ENCODE measurements around the gene NXT2. TPM values are rescaled to one million over a fixed set of nuclear protein-coding genes. Genes with fewer than 3 reads are reported as not detected.

Gene NXT2
- total RNA-seq, result 11.2 and 11.5 TPM in 2 replicates

- no peaks in the 10 kb centered on the region for H3K36me3 Mint-ChIP-seq (ENCODE audit: low read depth)
- intact Hi-C loops (cut with micrococcal nuclease), result no loop called here
- H3K4me3 Mint-ChIP-seq (ENCODE audit: low read depth), result peak within 1 kb of the TSS; percentile 95
- H3K27ac Mint-ChIP-seq, result peak within 1 kb of the TSS; percentile 99
- H3K4me1 Mint-ChIP-seq (ENCODE audit: low read depth), result peaks cover 11% of the 10 kb centered on the region
- peaks cover 8% of the 10 kb centered on the region for H3K27me3 Mint-ChIP-seq (ENCODE audit: low read depth)
- no peaks in the 10 kb centered on the region for H3K9me3 Mint-ChIP-seq
- DNase-seq (ENCODE audit: low spot score), result peak; percentile 82
Measured at GRCh38 chrX:109536439-109537323, at the start of gene NXT2. NXT2 (plus strand) TSS chrX:109536844; CDS start chrX:109537007, 163 bp downstream.

GRCh38 chrX:109487640-109488039 lies 49.0 kb upstream of the NXT2 start:
- H3K36me3 Mint-ChIP-seq (ENCODE audit: low read depth), result no peaks in the 10 kb centered on the region
- H3K27ac Mint-ChIP-seq, result no peak overlapping the region
- H3K27me3 Mint-ChIP-seq (ENCODE audit: low read depth), result peaks cover 4% of the 10 kb centered on the region
- DNase-seq (ENCODE audit: low spot score), result no peak
- no peaks in the 10 kb centered on the region for H3K9me3 Mint-ChIP-seq
- H3K4me3 Mint-ChIP-seq (ENCODE audit: low read depth), result no peak overlapping the region
- intact Hi-C loops (cut with micrococcal nuclease), result loop anchor here (5.0 to 10.0 kb wide), 2 partner anchors 145 to 227 kb away; no protein-coding TSS in a partner anchor
- no peaks in the 10 kb centered on the region for H3K4me1 Mint-ChIP-seq (ENCODE audit: low read depth)

GRCh38 chrX:109489174-109489573 lies 47.5 kb upstream of the NXT2 start:
- intact Hi-C loops (cut with micrococcal nuclease), result loop anchor here (5.0 to 10.0 kb wide), 2 partner anchors 143 to 226 kb away; no protein-coding TSS in a partner anchor
- no peak overlapping the region for H3K4me3 Mint-ChIP-seq (ENCODE audit: low read depth)
- no peak overlapping the region for H3K27ac Mint-ChIP-seq
- H3K9me3 Mint-ChIP-seq, result no peaks in the 10 kb centered on the region
- peaks cover 3% of the 10 kb centered on the region for H3K27me3 Mint-ChIP-seq (ENCODE audit: low read depth)
- H3K4me1 Mint-ChIP-seq (ENCODE audit: low read depth), result no peaks in the 10 kb centered on the region
- H3K36me3 Mint-ChIP-seq (ENCODE audit: low read depth), result no peaks in the 10 kb centered on the region
- no peak for DNase-seq (ENCODE audit: low spot score)

DNA sequence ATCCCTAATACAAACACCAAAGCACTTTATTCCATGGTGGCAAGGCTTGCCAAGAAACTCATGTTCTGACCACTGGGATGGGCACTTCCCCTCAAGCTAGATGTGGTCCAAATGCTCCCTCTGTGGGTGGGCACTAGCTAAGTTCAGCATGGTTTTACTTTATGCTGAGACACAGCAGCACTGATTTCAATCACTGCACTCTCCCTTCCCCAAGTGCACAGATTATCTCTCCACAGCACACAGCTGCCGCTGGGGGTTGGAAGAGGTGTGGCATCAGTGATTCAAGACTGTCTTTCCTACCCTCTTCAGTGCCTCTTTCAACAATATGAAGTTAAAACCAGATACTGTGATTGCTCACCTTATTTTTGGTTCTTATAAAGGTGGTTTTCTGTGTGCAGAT lies 38.2 kb upstream of the NXT2 start:
- no peaks in the 10 kb centered on the region for H3K9me3 Mint-ChIP-seq
- no peak overlapping the region for H3K27ac Mint-ChIP-seq
- no peak for DNase-seq (ENCODE audit: low spot score)
- no peaks in the 10 kb centered on the region for H3K36me3 Mint-ChIP-seq (ENCODE audit: low read depth)
- no peak overlapping the region for H3K4me3 Mint-ChIP-seq (ENCODE audit: low read depth)
- intact Hi-C loops (cut with micrococcal nuclease), result no loop called here
- H3K27me3 Mint-ChIP-seq (ENCODE audit: low read depth), result peaks cover 9% of the 10 kb centered on the region
- no peaks in the 10 kb centered on the region for H3K4me1 Mint-ChIP-seq (ENCODE audit: low read depth)

DNA sequence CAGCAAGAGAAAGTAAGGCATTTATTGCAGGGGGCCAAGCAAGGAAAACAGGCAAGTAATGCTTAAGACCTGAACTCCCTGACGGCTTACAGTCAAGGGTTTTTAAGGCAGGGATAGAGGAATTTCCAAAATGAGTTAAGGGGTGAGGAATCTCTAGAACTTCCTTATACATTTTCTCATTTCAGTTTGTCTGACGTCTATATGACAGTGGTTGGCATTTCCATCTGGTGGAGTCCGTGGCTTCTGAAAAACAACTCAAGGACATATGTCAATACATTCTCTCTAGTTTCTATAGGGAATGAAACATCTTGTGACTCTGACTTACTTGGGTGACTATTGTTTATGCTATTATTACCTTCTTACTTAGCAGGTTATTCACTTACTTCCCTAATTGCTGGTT lies 35.5 kb upstream of the NXT2 start:
- peaks cover 6% of the 10 kb centered on the region for H3K27me3 Mint-ChIP-seq (ENCODE audit: low read depth)
- no peak overlapping the region for H3K4me3 Mint-ChIP-seq (ENCODE audit: low read depth)
- no peak overlapping the region for H3K27ac Mint-ChIP-seq
- no peak for DNase-seq (ENCODE audit: low spot score)
- intact Hi-C loops (cut with micrococcal nuclease), result no loop called here
- H3K36me3 Mint-ChIP-seq (ENCODE audit: low read depth), result no peaks in the 10 kb centered on the region
- no peaks in the 10 kb centered on the region for H3K9me3 Mint-ChIP-seq
- no peaks in the 10 kb centered on the region for H3K4me1 Mint-ChIP-seq (ENCODE audit: low read depth)

- peaks cover 14% of the 10 kb centered on the region for H3K27me3 Mint-ChIP-seq (ENCODE audit: low read depth)
Measured at GRCh38 chrX:109508915-109509314, 27.7 kb upstream of the NXT2 start.

GRCh38 chrX:109511113-109511512 lies 25.5 kb upstream of the NXT2 start:
- Mint-ChIP-seq H3K27me3 (ENCODE audit: low read depth) (peaks cover 19% of the 10 kb centered on the region), H3K9me3 (no peaks in the 10 kb centered on the region), H3K36me3 (ENCODE audit: low read depth) (no peaks in the 10 kb centered on the region), H3K4me3 (ENCODE audit: low read depth) (no peak overlapping the region), H3K27ac (no peak overlapping the region), H3K4me1 (ENCODE audit: low read depth) (no peaks in the 10 kb centered on the region)
- intact Hi-C loops (cut with micrococcal nuclease), result no loop called here
- no peak for DNase-seq (ENCODE audit: low spot score)

More at GRCh38 chrX:109508915-109509314, 27.7 kb upstream of the NXT2 start:
- no peak for DNase-seq (ENCODE audit: low spot score)
- intact Hi-C loops (cut with micrococcal nuclease), result no loop called here
- Mint-ChIP-seq H3K4me1 (ENCODE audit: low read depth) (no peaks in the 10 kb centered on the region), H3K4me3 (ENCODE audit: low read depth) (no peak overlapping the region), H3K9me3 (no peaks in the 10 kb centered on the region), H3K27ac (no peak overlapping the region), H3K36me3 (ENCODE audit: low read depth) (no peaks in the 10 kb centered on the region)

DNA sequence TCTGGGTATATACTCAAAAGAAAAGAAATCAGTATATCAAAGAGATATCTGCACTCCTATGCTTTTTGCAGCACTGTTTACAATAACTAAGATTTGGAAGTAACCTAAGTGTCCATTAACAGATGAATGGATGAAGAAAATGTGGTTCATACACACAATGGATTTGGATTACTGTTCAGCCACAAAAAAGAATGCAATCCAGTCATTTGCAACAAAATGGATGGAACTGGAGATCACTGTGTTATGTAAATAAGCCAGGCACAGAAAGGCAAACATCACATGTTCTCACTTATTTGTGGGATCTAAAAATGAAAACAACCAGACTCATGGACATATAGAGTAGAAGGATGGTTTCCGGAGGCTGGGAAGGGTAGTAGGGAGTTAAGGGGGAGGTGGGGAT lies 17.6 kb upstream of the NXT2 start:
- no peak for DNase-seq (ENCODE audit: low spot score)
- Mint-ChIP-seq H3K27ac (no peak overlapping the region), H3K9me3 (no peaks in the 10 kb centered on the region), H3K36me3 (ENCODE audit: low read depth) (no peaks in the 10 kb centered on the region), H3K27me3 (ENCODE audit: low read depth) (peaks cover 18% of the 10 kb centered on the region), H3K4me1 (ENCODE audit: low read depth) (no peaks in the 10 kb centered on the region), H3K4me3 (ENCODE audit: low read depth) (no peak overlapping the region)
- intact Hi-C loops (cut with micrococcal nuclease), result no loop called here

DNA sequence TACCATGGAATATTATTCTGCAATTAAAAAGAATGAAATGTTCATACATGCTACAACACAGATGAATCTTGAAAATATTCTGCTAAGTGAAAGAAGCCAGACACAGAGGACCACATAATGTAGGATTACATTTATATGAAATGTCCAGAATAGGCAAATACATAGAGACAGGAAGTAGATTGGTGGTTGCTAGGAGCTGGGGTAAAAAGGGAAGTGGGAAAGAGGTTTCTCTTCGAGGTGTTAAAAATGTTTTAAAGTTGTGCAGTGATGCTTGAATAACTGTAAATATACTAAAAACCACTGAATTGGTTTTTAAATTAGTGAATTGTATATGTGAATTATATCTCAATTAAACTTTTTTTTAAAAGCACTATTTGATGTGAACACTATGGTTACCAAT lies 3.6 kb upstream of the NXT2 start:
- H3K4me3 Mint-ChIP-seq (ENCODE audit: low read depth), result no peak overlapping the region
- H3K27me3 Mint-ChIP-seq (ENCODE audit: low read depth), result peaks cover 10% of the 10 kb centered on the region
- peaks cover 11% of the 10 kb centered on the region for H3K4me1 Mint-ChIP-seq (ENCODE audit: low read depth)
- no peak for DNase-seq (ENCODE audit: low spot score)
- no peaks in the 10 kb centered on the region for H3K36me3 Mint-ChIP-seq (ENCODE audit: low read depth)
- H3K9me3 Mint-ChIP-seq, result no peaks in the 10 kb centered on the region
- H3K27ac Mint-ChIP-seq, result no peak overlapping the region
- intact Hi-C loops (cut with micrococcal nuclease), result no loop called here

GRCh38 chrX:109533631-109534030 lies 3.0 kb upstream of the NXT2 start:
- Mint-ChIP-seq H3K9me3 (no peaks in the 10 kb centered on the region), H3K4me1 (ENCODE audit: low read depth) (peaks cover 11% of the 10 kb centered on the region), H3K4me3 (ENCODE audit: low read depth) (no peak overlapping the region), H3K36me3 (ENCODE audit: low read depth) (no peaks in the 10 kb centered on the region), H3K27ac (no peak overlapping the region), H3K27me3 (ENCODE audit: low read depth) (peaks cover 10% of the 10 kb centered on the region)
- DNase-seq (ENCODE audit: low spot score), result no peak
- intact Hi-C loops (cut with micrococcal nuclease), result no loop called here

DNA sequence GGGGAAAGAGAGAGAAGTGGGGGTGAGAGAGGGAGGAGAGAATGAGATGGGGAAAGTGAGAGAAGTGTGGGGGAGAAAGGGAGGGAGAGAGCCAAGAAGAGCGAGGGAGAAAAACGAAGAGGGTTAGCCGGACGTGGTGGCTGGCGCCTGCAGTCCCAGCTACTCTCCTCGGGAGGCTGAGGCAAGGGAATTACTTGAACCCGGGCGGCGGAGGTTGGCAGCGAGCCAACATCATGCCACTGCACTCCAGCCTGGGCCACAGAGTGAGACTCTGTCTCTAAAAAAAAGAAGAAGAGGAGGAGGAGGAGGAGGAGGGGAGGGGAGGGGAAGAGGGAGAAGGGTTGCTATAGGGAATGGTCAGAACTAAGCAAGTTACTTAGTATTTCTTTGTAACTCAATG lies 1.7 kb upstream of the NXT2 start:
- Mint-ChIP-seq H3K27me3 (ENCODE audit: low read depth) (peaks cover 10% of the 10 kb centered on the region), H3K27ac (no peak overlapping the region), H3K4me3 (ENCODE audit: low read depth) (no peak overlapping the region), H3K9me3 (no peaks in the 10 kb centered on the region), H3K36me3 (ENCODE audit: low read depth) (no peaks in the 10 kb centered on the region), H3K4me1 (ENCODE audit: low read depth) (peaks cover 11% of the 10 kb centered on the region)
- intact Hi-C loops (cut with micrococcal nuclease), result no loop called here
- DNase-seq (ENCODE audit: low spot score), result no peak

GRCh38 chrX:109535578-109535977 lies 1.1 kb upstream of the NXT2 start:
- H3K9me3 Mint-ChIP-seq, result no peaks in the 10 kb centered on the region
- no peaks in the 10 kb centered on the region for H3K36me3 Mint-ChIP-seq (ENCODE audit: low read depth)
- intact Hi-C loops (cut with micrococcal nuclease), result no loop called here
- H3K4me1 Mint-ChIP-seq (ENCODE audit: low read depth), result peaks cover 11% of the 10 kb centered on the region
- no peak overlapping the region for H3K4me3 Mint-ChIP-seq (ENCODE audit: low read depth)
- no peak for DNase-seq (ENCODE audit: low spot score)
- no peak overlapping the region for H3K27ac Mint-ChIP-seq
- peaks cover 10% of the 10 kb centered on the region for H3K27me3 Mint-ChIP-seq (ENCODE audit: low read depth)

DNA sequence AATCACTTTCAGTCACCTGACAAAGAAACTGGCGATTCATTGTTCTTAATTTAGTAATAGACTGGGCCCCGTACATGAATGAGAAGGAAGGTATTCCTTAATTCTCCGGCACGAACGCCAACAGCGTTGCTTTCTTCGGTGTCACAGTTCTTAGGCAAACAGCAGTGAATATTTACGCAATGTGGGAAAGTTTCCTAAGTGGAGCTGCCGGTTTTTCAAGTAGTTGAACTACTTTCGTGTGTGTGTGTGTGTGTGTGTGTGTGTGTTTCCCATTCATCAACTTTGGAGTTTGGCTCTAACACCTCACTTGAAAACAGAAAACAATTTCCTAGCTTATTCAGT lies 651 bp downstream of the NXT2 start:
- DNase-seq (ENCODE audit: low spot score), result no peak
- Mint-ChIP-seq H3K9me3 (no peaks in the 10 kb centered on the region), H3K27me3 (ENCODE audit: low read depth) (peaks cover 6% of the 10 kb centered on the region), H3K27ac (peak overlapping the region; percentile 99), H3K36me3 (ENCODE audit: low read depth) (no peaks in the 10 kb centered on the region), H3K4me3 (ENCODE audit: low read depth) (peak overlapping the region; percentile 95), H3K4me1 (ENCODE audit: low read depth) (peaks cover 11% of the 10 kb centered on the region)
- intact Hi-C loops (cut with micrococcal nuclease), result no loop called here

Data from activated T-helper 2 cell treated with anti-CD3 and anti-CD28 coated beads, Interferon-gamma antibody, Interleukin-2, Interleukin-4, amounts not matched to agents 10 μg/mL and 5 μg/mL and 100 μg/mL, durations not matched to agents 14 hours and 24 hours and 36 hours (primary cell).